Neural progenitor cell (in vitro differentiated cells): ENCODE data around the gene PLEKHH2.

ENCODE experiments used
- EZH2 ChIP-seq: fragments of 200-600 bp; sonication (generic); IDR thresholded peaks from 2 replicates; pipeline ENCODE4 v1.6.1; 2017; ENCODE audit warnings: antibody characterized with exemption, mild to moderate bottlenecking, moderate library complexity
- TF ChIP-seq, protein P1 (sequence below): fragments of 200-600 bp; sonication (generic); IDR thresholded peaks from 2 replicates; pipeline ENCODE4 v1.5.1; 2017; ENCODE audit warnings: antibody characterized with exemption, mild to moderate bottlenecking

DNA sequence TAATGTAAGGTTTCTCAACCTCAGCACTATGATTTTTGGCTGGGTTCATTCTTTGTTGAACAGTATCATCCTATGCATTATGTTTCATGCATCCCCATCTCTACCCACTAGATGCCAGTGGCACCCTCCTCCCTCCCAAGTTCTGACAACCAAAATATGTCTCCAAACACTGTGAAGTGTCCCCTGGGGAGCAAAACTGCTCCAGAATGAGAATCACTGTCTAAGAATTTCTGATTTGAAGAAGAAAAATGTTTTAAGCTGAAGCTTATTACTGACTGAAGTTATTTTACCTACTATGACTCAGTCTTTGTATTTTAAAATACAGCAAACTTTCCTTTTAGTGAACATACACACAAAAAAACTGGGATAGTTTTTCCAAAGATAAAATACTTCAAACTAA is 44.6 kb upstream of the PLEKHH2 start:
- no peak for TF ChIP-seq EZH2
- TF ChIP-seq, protein P1, sequence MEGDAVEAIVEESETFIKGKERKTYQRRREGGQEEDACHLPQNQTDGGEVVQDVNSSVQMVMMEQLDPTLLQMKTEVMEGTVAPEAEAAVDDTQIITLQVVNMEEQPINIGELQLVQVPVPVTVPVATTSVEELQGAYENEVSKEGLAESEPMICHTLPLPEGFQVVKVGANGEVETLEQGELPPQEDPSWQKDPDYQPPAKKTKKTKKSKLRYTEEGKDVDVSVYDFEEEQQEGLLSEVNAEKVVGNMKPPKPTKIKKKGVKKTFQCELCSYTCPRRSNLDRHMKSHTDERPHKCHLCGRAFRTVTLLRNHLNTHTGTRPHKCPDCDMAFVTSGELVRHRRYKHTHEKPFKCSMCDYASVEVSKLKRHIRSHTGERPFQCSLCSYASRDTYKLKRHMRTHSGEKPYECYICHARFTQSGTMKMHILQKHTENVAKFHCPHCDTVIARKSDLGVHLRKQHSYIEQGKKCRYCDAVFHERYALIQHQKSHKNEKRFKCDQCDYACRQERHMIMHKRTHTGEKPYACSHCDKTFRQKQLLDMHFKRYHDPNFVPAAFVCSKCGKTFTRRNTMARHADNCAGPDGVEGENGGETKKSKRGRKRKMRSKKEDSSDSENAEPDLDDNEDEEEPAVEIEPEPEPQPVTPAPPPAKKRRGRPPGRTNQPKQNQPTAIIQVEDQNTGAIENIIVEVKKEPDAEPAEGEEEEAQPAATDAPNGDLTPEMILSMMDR = no peak
